AML-193 (cell line): ENCODE data around the gene TTC9B.

Source experiments
- DNase-seq, 2 experiments: peaks; one replicate each; lab custom pipeline; 2025; lab: John Stamatoyannopoulos, UW

The TTC9B gene

GRCh38 chr19:40217934-40218890 is at the start of gene TTC9B:
TTC9B (minus strand) TSS chr19:40218384; CDS start chr19:40218381, 3 bp downstream.
- no peak for DNase-seq

- no peak for DNase-seq
These were observed 49.4 kb upstream of the TTC9B start for GRCh38 chr19:40267601-40267997.

GRCh38 chr19:40266912-40267600 is 48.9 kb upstream of the TTC9B start:
- no peak for DNase-seq

- no peak for DNase-seq
These were observed 47.9 kb upstream of the TTC9B start for GRCh38 chr19:40266119-40266518.

GRCh38 chr19:40265763-40266099 is 47.5 kb upstream of the TTC9B start:
- DNase-seq = no peak

GRCh38 chr19:40265055-40265762 is 47.0 kb upstream of the TTC9B start:
- no peak for DNase-seq

- DNase-seq = no peak
These were observed 46.3 kb upstream of the TTC9B start for GRCh38 chr19:40264314-40265054.

- no peak for DNase-seq
These were observed 45.5 kb upstream of the TTC9B start for GRCh38 chr19:40263440-40264313.

GRCh38 chr19:40262422-40262821 is 44.2 kb upstream of the TTC9B start:
- DNase-seq = no peak

- DNase-seq = no peak
These were observed 43.4 kb upstream of the TTC9B start for GRCh38 chr19:40261631-40262030.

- DNase-seq = no peak
These were observed 38.9 kb upstream of the TTC9B start for GRCh38 chr19:40257096-40257517.

GRCh38 chr19:40256512-40256911 is 38.3 kb upstream of the TTC9B start:
- no peak for DNase-seq

GRCh38 chr19:40255619-40256166 is 37.5 kb upstream of the TTC9B start:
- DNase-seq = no peak

- no peak for DNase-seq
These were observed 36.7 kb upstream of the TTC9B start for GRCh38 chr19:40254714-40255418.

GRCh38 chr19:40253611-40254092 is 35.5 kb upstream of the TTC9B start:
- no peak for DNase-seq

- DNase-seq = no peak
These were observed 34.2 kb upstream of the TTC9B start for GRCh38 chr19:40252395-40252794.

- DNase-seq = no peak
These were observed 33.8 kb upstream of the TTC9B start for GRCh38 chr19:40251991-40252390.

- no peak for DNase-seq
These were observed 33.1 kb upstream of the TTC9B start for GRCh38 chr19:40251244-40251643.

- DNase-seq = no peak
These were observed 31.6 kb upstream of the TTC9B start for GRCh38 chr19:40249781-40250180.

- no peak for DNase-seq
These were observed 31.0 kb upstream of the TTC9B start for GRCh38 chr19:40249201-40249600.
